ENCODE data around the gene RCE1. TPM values are rescaled to one million over a fixed set of nuclear protein-coding genes. Genes with fewer than 3 reads are reported as not detected.

Gene RCE1
- total RNA-seq, 4 donors from 2014 or later: 6.6 to 11.8 (median 8.3) TPM

GRCh38 chr11:66845876-66846212, 2.6 kb downstream of the RCE1 start:
- H3K27me3 ChIP-seq: no peaks in the 10 kb centered on the region
- intact Hi-C loops (cut with DNase I; ENCODE audit: low total_unique reads) (loop anchor here (2.0 kb wide), 1 partner anchor 37 kb away; no protein-coding TSS in a partner anchor), in situ Hi-C loops (cut with MboI; ENCODE audit: low sequenced_read_pairs in 4 of 4) (loop anchor here in 3 of 4 donors (25.0 kb wide), 2 partner anchors 259 to 434 kb away; partner anchors contain the start of genes CCDC87 (in 2 of the 3), CCS (in 2 of the 3) and NPAS4 (in 1 of the 3))
- no peaks in the 10 kb centered on the region for H3K9me3 ChIP-seq
- peaks cover 18 to 25% of the 10 kb centered on the region in 2 donors for H3K4me1 ChIP-seq
- no peak overlapping the region for H3K27ac ChIP-seq
- peaks cover 0 to 31% of the 10 kb centered on the region in 2 donors for H3K36me3 ChIP-seq
- ATAC-seq: no peak
- no peak overlapping the region for H3K4me3 ChIP-seq
- TF ChIP-seq CTCF (IDR thresholded peaks at IDR 0.05 in 4 of 5, conservative IDR thresholded peaks at IDR 0.05 in 1 of 5): no peak
- no peak for TF ChIP-seq POLR2A (IDR thresholded peaks at IDR 0.05)
- no peak for DNase-seq

DNA sequence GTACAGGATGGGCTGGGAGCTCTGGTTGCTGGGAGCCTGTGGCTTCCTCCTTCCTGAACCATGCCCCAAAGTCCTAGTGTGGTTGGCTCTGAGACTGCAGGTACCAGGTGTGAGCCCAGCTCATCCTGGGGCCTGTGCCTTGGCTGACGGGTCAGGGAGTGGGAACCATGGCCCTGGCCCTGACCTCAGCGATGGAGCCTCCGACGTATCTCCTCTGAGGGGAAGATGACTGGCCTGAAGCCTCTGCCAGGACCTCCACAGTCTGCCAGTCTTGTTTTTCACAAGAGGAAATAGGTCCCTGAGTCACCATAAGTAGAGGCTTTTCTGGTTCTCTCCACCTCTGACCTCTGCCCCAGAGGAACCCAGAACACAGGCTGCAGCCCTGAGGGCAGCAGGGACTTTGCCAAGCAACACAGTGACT, 3.4 kb downstream of the RCE1 start:
- intact Hi-C loops (cut with DNase I; ENCODE audit: low total_unique reads): no loop called here
- no peaks in the 10 kb centered on the region for H3K9me3 ChIP-seq
- TF ChIP-seq POLR2A (IDR thresholded peaks at IDR 0.05): no peak
- no peak for TF ChIP-seq CTCF (IDR thresholded peaks at IDR 0.05 in 4 of 5, conservative IDR thresholded peaks at IDR 0.05 in 1 of 5)
- H3K4me1 ChIP-seq: peaks cover 18 to 20% of the 10 kb centered on the region in 2 donors
- no peaks in the 10 kb centered on the region for H3K27me3 ChIP-seq
- H3K36me3 ChIP-seq: peaks cover 0 to 31% of the 10 kb centered on the region in 2 donors
- in situ Hi-C loops (cut with MboI; ENCODE audit: low sequenced_read_pairs in 4 of 4): loop anchor here in 3 of 4 donors (25.0 kb wide), 2 partner anchors 259 to 434 kb away; partner anchors contain the start of genes CCDC87 (in 2 of the 3), CCS (in 2 of the 3) and NPAS4 (in 1 of the 3)
- no peak for DNase-seq
- no peak overlapping the region for H3K4me3 ChIP-seq
- H3K27ac ChIP-seq: no peak overlapping the region
- ATAC-seq: no peak

DNA sequence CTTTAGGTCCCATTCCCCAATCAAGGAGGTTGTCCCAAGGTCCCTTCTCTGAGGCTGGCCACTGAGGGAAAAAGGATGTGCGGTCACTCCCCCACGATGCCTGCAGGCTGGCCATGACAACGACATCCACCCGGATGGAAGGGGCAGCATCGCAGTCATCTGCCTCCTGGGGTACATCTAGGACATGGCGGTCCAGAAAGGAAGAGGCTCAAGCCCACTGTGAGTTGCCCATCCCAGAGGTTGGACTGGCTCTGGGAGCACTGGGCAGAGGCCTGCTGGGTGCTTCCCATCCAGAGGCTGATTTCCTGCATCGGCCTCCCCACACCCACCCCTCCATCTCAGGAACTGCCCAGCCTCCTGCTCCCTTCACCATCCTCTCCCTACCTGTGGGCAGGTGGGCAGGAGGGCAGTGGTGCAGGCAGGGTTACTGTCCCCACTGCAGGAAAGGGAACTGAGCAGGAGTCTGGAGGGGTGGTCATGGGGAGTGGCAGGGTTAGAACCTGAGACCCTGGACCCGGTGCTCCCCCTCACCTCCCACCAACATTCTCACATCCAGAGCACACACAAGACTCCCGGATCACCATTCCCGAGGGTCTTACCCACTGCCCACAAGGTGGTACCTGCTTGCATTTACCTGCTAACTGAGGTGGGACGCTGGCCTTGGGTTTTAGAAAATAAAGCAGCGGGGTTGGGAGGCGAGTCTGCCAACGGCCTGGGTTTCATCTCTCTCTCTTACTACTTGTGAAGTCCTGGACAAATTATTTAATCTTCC, 4.4 kb downstream of the RCE1 start:
- in situ Hi-C loops (cut with MboI; ENCODE audit: low sequenced_read_pairs in 4 of 4): loop anchor here in 3 of 4 donors (25.0 kb wide), 2 partner anchors 260 to 435 kb away; partner anchors contain the start of genes CCDC87 (in 2 of the 3), CCS (in 2 of the 3) and NPAS4 (in 1 of the 3)
- H3K4me3 ChIP-seq: no peak overlapping the region
- no peaks in the 10 kb centered on the region for H3K9me3 ChIP-seq
- H3K36me3 ChIP-seq: peaks cover 0 to 31% of the 10 kb centered on the region in 2 donors
- intact Hi-C loops (cut with DNase I; ENCODE audit: low total_unique reads): no loop called here
- H3K27ac ChIP-seq: no peak overlapping the region
- TF ChIP-seq POLR2A (IDR thresholded peaks at IDR 0.05): no peak
- TF ChIP-seq CTCF (IDR thresholded peaks at IDR 0.05 in 4 of 5, conservative IDR thresholded peaks at IDR 0.05 in 1 of 5): no peak
- no peak for DNase-seq
- H3K27me3 ChIP-seq: no peaks in the 10 kb centered on the region
- H3K4me1 ChIP-seq: peaks cover 10 to 11% of the 10 kb centered on the region in 2 donors
- no peak for ATAC-seq

DNA sequence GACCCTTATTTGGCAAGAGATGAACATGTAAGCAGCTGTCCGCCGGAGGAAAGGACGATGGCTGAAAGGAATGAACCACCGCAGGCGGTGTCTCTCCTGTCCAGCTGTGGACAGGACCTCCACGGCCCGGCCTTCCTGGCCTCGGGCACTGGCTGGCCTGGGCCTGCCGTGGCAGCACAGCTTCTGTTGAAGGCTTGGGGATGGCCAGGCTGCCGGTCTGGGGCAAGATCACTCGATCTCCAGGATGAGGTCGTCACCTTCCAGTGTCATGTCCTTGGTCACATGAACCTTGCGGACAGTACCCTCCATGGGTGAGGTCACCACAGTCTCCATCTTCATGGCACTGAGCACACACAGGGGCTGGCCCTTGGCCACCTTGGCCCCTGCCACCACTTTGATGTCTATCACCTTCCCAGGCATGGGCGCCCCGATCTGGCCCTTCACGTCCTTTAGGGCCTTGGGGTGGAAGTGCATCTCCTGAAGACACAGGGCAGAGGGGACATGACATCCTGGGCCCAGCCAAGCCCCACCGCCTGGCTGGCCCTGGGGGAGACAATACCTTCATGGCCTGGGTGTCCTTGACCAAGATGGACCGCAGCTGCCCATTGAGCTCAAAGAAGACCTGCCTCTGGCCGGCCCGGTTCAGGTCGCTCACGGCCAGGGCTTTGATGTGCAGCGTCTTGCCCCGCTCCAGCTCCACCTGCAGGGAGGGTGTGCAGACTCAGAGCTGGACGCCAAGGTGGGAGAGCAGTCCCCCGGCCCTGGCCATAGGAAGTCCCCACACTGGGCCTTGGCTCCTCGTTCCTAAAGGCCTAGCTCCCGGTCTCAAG, 5.6 kb downstream of the RCE1 start:
- in situ Hi-C loops (cut with MboI; ENCODE audit: low sequenced_read_pairs in 4 of 4): loop anchor here in 3 of 4 donors (25.0 kb wide), 2 partner anchors 262 to 437 kb away; partner anchors contain the start of genes CCDC87 (in 2 of the 3), CCS (in 2 of the 3) and NPAS4 (in 1 of the 3)

More for the DNA sequence above, 5.6 kb downstream of the RCE1 start:
- ATAC-seq: no peak
- intact Hi-C loops (cut with DNase I; ENCODE audit: low total_unique reads): no loop called here
- H3K27ac ChIP-seq: no peak overlapping the region
- H3K27me3 ChIP-seq: no peaks in the 10 kb centered on the region
- H3K4me3 ChIP-seq: no peak overlapping the region
- no peak for DNase-seq
- TF ChIP-seq POLR2A (IDR thresholded peaks at IDR 0.05) (no peak), CTCF (IDR thresholded peaks at IDR 0.05 in 4 of 5, conservative IDR thresholded peaks at IDR 0.05 in 1 of 5) (no peak)
- H3K9me3 ChIP-seq: no peaks in the 10 kb centered on the region
- peaks cover 0 to 31% of the 10 kb centered on the region in 2 donors for H3K36me3 ChIP-seq
- H3K4me1 ChIP-seq: peaks cover 8 to 9% of the 10 kb centered on the region in 2 donors
